Pancreas (tissue), 10 donors: ENCODE data around the gene CD24. TPM values are rescaled to one million over a fixed set of nuclear protein-coding genes. Genes with fewer than 3 reads are reported as not detected.

Experiments
- ATAC-seq, 4 donors: fragments of 200-7000 bp; cut with Tn5 transposase; one replicate each; pipeline versions ENCODE4 v1.8.0 to v1.9.1; 2020; ENCODE audit warnings: mild to moderate bottlenecking in 4 of 4, moderate library complexity in 4 of 4
- DNase-seq, 6 donors: peaks; one replicate each; pipeline ENCODE4 v3.0.0-alpha.2; 2020
- FAIRE-seq: peaks from 2 replicates; lab custom pipeline; 2012; peaks lifted over from hg19 to GRCh38; lab: Jason Lieb, UNC
- H3K27ac ChIP-seq, 4 donors: fragments of 200-600 bp; sonication (generic); 1 replicate in 3 of 4; 2 replicates in 1 of 4; pipeline versions ENCODE4 v1.5.0 to v1.8.0; 2020
- H3K27me3 ChIP-seq, 4 donors: fragments of 200-600 bp; one replicate each; pipeline ENCODE4 v1.8.0; 2021
- H3K36me3 ChIP-seq, 3 donors: fragments of 200-600 bp; sonication (generic) in 1 of 3; one replicate each; pipeline versions ENCODE4 v1.5.0 to v1.8.0; 2020 to 2021
- H3K4me1 ChIP-seq, 3 donors: fragments of 200-600 bp; one replicate each; pipeline ENCODE4 v1.8.0; 2021
- H3K4me3 ChIP-seq, 4 donors: fragments of 200-600 bp; sonication (generic) in 2 of 4; one replicate each; pipeline versions ENCODE4 v1.5.0 to v1.8.0; 2020 to 2021
- H3K9me3 ChIP-seq, 4 donors: fragments of 200-600 bp; one replicate each; pipeline ENCODE4 v1.8.0; 2021
- WGBS, 2 donors: extraction: QIAGEN DNeasy Blood & Tissue Kit; methylation state at CpG; one replicate each; pipeline ENCODE4 v1.1.7; 2013; 5-methylcytosine and 5-hydroxymethylcytosine counted together
- intact Hi-C, 3 donors: fragments of 100-400 bp; cut with DNase I; formaldehyde crosslinking; loops; one replicate each; pipeline versions ENCODE4 v1.11.1 to v1.14.2; 2022
- polyA plus RNA-seq, 2 donors: library from polyadenylated mRNA; stranded (reverse); fragments of 200-250 nt; gene quantifications; one replicate each; pipeline ENCODE4 v1.2.3, GENCODE V29; 2013
- total RNA-seq, 6 donors: library from RNA; stranded (reverse); fragmentation: NEBNext Ultra II Directional in 4 of 6; extraction: Animal tissue kit (Norgen Biotek cat#: 25700) in 4 of 6; gene quantifications; one replicate each; pipeline versions ENCODE4 v1.2.1 to v1.2.4, GENCODE V29; 2021 to 2023
- TF ChIP-seq, protein P1 (sequence below), 4 donors: fragments of 200-600 bp; sonication (generic) in 3 of 4; IDR thresholded peaks; one replicate each; pipeline versions ENCODE4 v1.5.0 to v1.8.0; 2021; ENCODE audit warnings: antibody characterized with exemption in 4 of 4
- donor health status: healthy with polysubstance abuse.
- donor health status: DM: no; HTN: no; CAD: no; lungs with moderate emphysema.
- donor health status: DM: no; HTN: no; CAD: no.
- donor health status: control.
- donor health status: control.
- donor health status: Bipolar disorder and iron deficiency.
- donor health status: DM: yes; HTN: yes; CAD: no.
- donor health status: DM: no; HTN: no; CAD: no.
- donor health status: DM: no; HTN: no; CAD: no.
- donor health status: DM: yes; HTN: yes; CAD: no.

CD24 gene
- total and polyA plus RNA-seq, 8 donors: 333 to 874 (median 659) TPM

DNA sequence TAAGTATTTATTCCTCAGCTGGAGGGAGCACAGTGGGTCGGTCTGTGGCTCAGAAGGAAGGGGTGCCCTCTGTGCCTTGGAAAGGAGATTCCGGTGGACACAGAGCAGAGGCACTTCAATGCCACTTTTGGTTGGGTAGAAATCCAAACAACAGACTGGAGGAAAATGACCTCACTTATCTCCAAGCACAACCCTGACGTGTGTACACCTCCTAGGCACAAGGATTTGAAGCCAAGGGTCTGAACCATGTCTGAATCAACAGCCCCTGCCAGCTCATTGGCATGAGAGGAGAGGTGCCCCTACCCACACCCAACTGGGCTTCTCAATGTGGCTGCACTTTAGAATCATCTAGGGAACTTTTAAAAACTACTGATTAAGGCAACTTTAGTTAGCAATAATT lies 13.4 kb downstream of the CD24 start:
- no peak for FAIRE-seq
- H3K4me3 ChIP-seq: no peak overlapping the region
- TF ChIP-seq, protein P1, sequence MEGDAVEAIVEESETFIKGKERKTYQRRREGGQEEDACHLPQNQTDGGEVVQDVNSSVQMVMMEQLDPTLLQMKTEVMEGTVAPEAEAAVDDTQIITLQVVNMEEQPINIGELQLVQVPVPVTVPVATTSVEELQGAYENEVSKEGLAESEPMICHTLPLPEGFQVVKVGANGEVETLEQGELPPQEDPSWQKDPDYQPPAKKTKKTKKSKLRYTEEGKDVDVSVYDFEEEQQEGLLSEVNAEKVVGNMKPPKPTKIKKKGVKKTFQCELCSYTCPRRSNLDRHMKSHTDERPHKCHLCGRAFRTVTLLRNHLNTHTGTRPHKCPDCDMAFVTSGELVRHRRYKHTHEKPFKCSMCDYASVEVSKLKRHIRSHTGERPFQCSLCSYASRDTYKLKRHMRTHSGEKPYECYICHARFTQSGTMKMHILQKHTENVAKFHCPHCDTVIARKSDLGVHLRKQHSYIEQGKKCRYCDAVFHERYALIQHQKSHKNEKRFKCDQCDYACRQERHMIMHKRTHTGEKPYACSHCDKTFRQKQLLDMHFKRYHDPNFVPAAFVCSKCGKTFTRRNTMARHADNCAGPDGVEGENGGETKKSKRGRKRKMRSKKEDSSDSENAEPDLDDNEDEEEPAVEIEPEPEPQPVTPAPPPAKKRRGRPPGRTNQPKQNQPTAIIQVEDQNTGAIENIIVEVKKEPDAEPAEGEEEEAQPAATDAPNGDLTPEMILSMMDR (IDR thresholded peaks at IDR 0.05): no peak
- H3K27ac ChIP-seq: no peak overlapping the region
- intact Hi-C loops: no loop called here
- H3K27me3 ChIP-seq: no peaks in the 10 kb centered on the region
- H3K36me3 ChIP-seq: no peaks in the 10 kb centered on the region
- 78 to 82% methylated on average over 3 of the region's 3 CpGs for WGBS, 2 donors
- ATAC-seq: no peak
- no peaks in the 10 kb centered on the region for H3K9me3 ChIP-seq
- no peak for DNase-seq
- no peaks in the 10 kb centered on the region for H3K4me1 ChIP-seq

DNA sequence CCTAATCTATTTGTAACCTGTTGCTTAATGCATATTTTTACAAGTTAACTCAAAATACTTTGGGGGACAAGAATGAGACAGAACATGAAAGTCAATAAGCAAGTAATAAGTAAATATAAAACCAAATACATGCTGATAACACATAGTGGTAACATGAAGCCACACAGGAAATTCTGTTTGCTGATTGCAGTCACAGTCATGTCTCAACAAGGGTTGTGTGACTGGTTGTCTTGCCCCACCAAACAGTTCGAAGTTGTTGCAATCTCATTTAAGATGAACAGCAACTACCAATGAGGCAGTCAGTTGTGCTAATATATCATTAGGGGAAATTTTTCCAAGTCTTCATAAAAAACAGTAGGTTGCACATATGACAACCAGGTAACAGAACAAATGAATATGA lies 14.5 kb downstream of the CD24 start:
- H3K4me3 ChIP-seq: no peak overlapping the region
- TF ChIP-seq, protein P1 (IDR thresholded peaks at IDR 0.05): no peak
- 19 to 20% methylated on average over 1 of the region's 1 CpG for WGBS, 2 donors
- no peaks in the 10 kb centered on the region for H3K4me1 ChIP-seq
- no peak overlapping the region for H3K27ac ChIP-seq
- no peaks in the 10 kb centered on the region for H3K27me3 ChIP-seq
- DNase-seq: no peak
- no peak for FAIRE-seq
- peak in 1 of 4 donors; percentile 26 for ATAC-seq
- no peaks in the 10 kb centered on the region for H3K36me3 ChIP-seq
- intact Hi-C loops: no loop called here
- no peaks in the 10 kb centered on the region for H3K9me3 ChIP-seq

DNA sequence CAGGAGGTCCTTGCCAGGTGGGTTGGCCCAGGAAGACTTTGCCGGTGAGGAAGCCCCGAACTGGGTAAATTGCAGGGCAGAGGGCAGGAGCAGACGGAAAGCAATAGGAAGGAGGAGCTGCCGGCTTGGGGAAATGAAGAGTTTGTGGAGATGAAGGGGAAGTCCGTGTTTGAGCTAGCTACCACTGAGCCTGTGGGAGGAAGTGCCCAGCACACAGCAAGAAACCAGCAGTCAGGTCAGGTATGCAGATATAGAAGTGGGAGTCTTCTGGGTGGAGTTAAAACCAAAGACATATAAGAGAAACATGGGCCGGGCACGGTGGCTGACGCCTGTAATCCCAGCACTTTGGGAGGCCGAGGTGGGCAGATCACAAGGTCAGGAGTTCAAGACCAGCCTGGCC lies 34.7 kb downstream of the CD24 start:
- Histone ChIP-seq H3K4me3 (no peak overlapping the region), H3K36me3 (no peaks in the 10 kb centered on the region), H3K9me3 (no peaks in the 10 kb centered on the region), H3K27me3 (no peaks in the 10 kb centered on the region), H3K4me1 (no peaks in the 10 kb centered on the region), H3K27ac (no peak overlapping the region)
- no peak for DNase-seq
- TF ChIP-seq, protein P1 (IDR thresholded peaks at IDR 0.05): no peak
- ATAC-seq: peak in 2 of 4 donors; percentile 24 to 48
- WGBS, 2 donors: 69 to 70% methylated on average over 9 of the region's 9 CpGs
- intact Hi-C loops: no loop called here
- no peak for FAIRE-seq

DNA sequence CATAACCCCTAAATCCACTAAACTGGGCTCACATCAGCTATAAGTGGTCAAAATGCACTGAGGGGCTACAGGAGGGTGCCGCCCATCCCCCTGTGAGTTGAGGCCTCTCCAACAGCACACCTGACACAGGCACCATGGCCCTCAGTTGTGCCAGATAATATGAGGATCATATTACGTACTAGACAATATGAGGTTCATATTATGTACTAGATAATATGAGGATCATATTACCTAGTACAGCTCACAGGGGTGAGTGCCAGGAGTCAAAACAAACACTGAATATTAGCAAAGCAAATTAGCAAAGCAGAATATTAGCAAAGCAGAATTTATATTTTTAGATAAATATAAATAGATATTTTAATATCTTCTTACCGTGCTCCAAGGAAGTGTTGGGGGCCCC lies 35.3 kb downstream of the CD24 start:
- FAIRE-seq (no peak), ATAC-seq (peak; percentile 60 to 86 (median 80)), DNase-seq (peak in 1 of 6 donors; percentile 28)
- H3K4me3 ChIP-seq: no peak overlapping the region
- intact Hi-C loops: no loop called here
- WGBS, 2 donors: 51 to 61% methylated on average over 3 of the region's 3 CpGs
- no peaks in the 10 kb centered on the region for H3K9me3 ChIP-seq
- no peaks in the 10 kb centered on the region for H3K36me3 ChIP-seq
- H3K4me1 ChIP-seq: no peaks in the 10 kb centered on the region
- no peaks in the 10 kb centered on the region for H3K27me3 ChIP-seq
- TF ChIP-seq, protein P1 (IDR thresholded peaks at IDR 0.05): no peak
- no peak overlapping the region for H3K27ac ChIP-seq

DNA sequence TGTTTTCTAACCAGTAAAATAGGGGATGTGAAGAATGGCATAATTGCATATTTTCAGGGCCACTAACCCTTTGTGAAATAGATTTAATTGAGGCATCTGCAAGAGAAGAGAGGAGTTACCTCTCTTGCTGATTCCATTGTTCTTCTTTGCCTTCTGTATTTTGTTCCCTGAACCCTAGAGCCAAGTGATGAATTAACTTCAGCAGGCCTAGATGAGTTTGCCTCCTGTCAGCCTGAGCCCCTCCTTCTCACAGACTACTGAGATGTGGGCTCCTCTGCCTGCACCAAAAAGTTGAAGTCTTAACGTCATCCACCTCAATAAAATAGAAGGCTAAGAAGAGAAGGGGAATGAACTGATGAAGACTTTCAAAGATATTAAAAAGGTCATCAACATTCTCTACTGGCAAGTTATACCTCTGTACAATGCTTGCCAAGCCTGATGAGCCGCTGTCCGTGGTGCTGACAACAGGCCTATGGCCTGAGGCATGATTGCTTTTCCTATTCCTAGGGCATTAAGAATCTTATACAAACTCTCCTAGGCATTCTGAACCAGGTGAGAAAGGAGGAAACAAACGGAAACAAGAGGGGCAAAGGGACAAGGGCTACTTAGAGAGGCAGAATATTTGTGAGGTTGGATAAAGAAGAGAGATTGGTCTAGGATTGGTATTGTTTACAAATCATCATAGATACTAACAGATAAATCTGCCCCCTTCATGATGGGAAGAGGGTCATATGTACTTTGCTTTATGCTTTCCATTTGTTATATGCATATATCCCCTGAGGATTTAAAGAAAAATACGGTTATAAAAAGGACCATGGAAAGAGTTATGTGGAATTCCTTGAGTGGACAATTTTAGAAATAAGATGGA lies 46.8 kb downstream of the CD24 start:
- Histone ChIP-seq H3K4me3 (no peak overlapping the region), H3K27ac (no peak overlapping the region), H3K36me3 (no peaks in the 10 kb centered on the region), H3K9me3 (no peaks in the 10 kb centered on the region), H3K27me3 (no peaks in the 10 kb centered on the region), H3K4me1 (peaks cover 0 to 23% (median 19%) of the 10 kb centered on the region in 3 donors)
- 18 to 19% methylated on average over 5 of the region's 5 CpGs for WGBS, 2 donors
- FAIRE-seq: no peak
- peak; percentile 55 to 88 (median 74) for DNase-seq
- intact Hi-C loops: no loop called here
- peak; percentile 71 to 90 (median 80) for ATAC-seq
- TF ChIP-seq, protein P1 (IDR thresholded peaks at IDR 0.05): no peak
